ENCODE data around the gene EHMT2. TPM values are rescaled to one million over a fixed set of nuclear protein-coding genes. Genes with fewer than 3 reads are reported as not detected.

The EHMT2 gene
- total and polyA plus RNA-seq, 2 of the 4 experiments (the other 2 are of a cell fraction) = 38.0 to 51.2 TPM

DNA sequence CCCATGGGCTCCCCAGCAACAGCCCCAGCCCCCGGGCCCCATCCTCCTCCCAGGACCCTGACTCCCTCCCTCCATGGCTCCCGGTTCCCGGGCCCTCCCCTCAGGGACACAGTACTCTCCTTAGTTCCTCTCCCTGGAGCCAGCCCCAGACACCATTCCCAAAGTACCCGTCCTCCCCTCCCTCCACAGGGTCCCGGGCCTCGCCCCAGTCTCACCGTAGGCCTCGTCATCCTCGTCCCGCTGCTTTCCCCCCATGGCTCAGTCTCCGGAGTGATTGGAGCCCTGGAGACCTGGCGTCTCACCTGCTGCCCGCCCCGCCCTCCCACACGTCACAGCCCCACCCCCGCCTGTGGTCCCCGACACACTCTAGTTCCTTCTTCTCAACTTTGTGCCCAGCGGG, 18.8 kb downstream of the EHMT2 start, which contains the start of gene SLC44A4:
Gene SLC44A4 (minus strand): TSS at position 272 of the 400 bp plus-strand sequence. CDS start 17 bp downstream, at position 255.
- H2BK15ac ChIP-seq (ENCODE audit: low read depth, low read length) = no peak within 1 kb of the TSS
- WGBS, 2 experiments (ENCODE audit: extremely low coverage in 2 of 2, insufficient read length in 1 of 2) = no CpG with 5 or more reads among the region's 18 CpGs
- no peak within 1 kb of the TSS for H4K5ac ChIP-seq (ENCODE audit: low read depth, low read length)
- H2AFZ ChIP-seq (replicated peaks; ENCODE audit: low read length, poor library complexity) = peak within 1 kb of the TSS; percentile 17
- H3K4ac ChIP-seq (ENCODE audit: low read depth, low read length) = no peak within 1 kb of the TSS
- H3K27me3 ChIP-seq (ENCODE audit: control insufficient read depth, insufficient read depth, low read length) = no peaks in the 10 kb centered on the region
- no peak within 1 kb of the TSS for H4K8ac ChIP-seq (ENCODE audit: low read depth in 2 of 2, low read length in 2 of 2)
- no TSS peak for BruUV-seq (replicated peaks)
- dilution Hi-C loops (cut with HindIII; ENCODE audit: low sequenced_read_pairs, unreplicated experiment) (no loop called here), intact Hi-C loops (cut with micrococcal nuclease) (no loop called here), in situ Hi-C loops (cut with MboI; ENCODE audit: low sequenced_read_pairs) (no loop called here)
- H3K4me1 ChIP-seq (ENCODE audit: control insufficient read depth, insufficient read depth, low read length) = peaks cover 10% of the 10 kb centered on the region
- peaks cover 39% of the 10 kb centered on the region for H3K36me3 ChIP-seq (ENCODE audit: control insufficient read depth, insufficient read depth, low read length)
- no peaks in the 10 kb centered on the region for H3K9me3 ChIP-seq (ENCODE audit: control insufficient read depth, insufficient read depth, low read length)
- no peak within 1 kb of the TSS for H3K18ac ChIP-seq (ENCODE audit: low read depth, low read length)
- no peak within 1 kb of the TSS for H4K91ac ChIP-seq (ENCODE audit: insufficient read depth, low read depth, low read length)
- no peak within 1 kb of the TSS for H2BK20ac ChIP-seq (ENCODE audit: low read depth, low read length)
- H3K27ac ChIP-seq (ENCODE audit: insufficient read depth, low read length) = no peak within 1 kb of the TSS
- 0 out of 2 replicates have a peak, but pooled peaks cover 2% of the 10 kb centered on the region for H3K9me1 ChIP-seq (ENCODE audit: insufficient read depth, low read length)
- 0 out of 2 replicates have a peak, but pooled peaks cover 2% of the 10 kb centered on the region for H4K20me1 ChIP-seq (ENCODE audit: insufficient read depth, low read length)
- no peak for ATAC-seq (ENCODE audit: low read depth)
- no peak within 1 kb of the TSS for H3K14ac ChIP-seq (replicated peaks; ENCODE audit: low read depth, low read length)
- H3K4me3 ChIP-seq (ENCODE audit: insufficient read depth, low read depth, low read length) = no peak within 1 kb of the TSS
- no peak within 1 kb of the TSS for H2AK5ac ChIP-seq (ENCODE audit: low read depth, low read length)
- H3K9ac ChIP-seq (ENCODE audit: low read depth, low read length) = no peak within 1 kb of the TSS
- no peak within 1 kb of the TSS for H2BK5ac ChIP-seq (ENCODE audit: low read depth, low read length, poor library complexity, severe bottlenecking)
- H3K79me1 ChIP-seq (ENCODE audit: low read depth in 1 of 2, low read length in 2 of 2) = no peaks in the 10 kb centered on the region
- no peak for DNase-seq
- no peak within 1 kb of the TSS for H2AK9ac ChIP-seq (replicated peaks; ENCODE audit: low read depth, low read length, poor library complexity)
- TF ChIP-seq CHD1 (IDR thresholded peaks at IDR 0.05; ENCODE audit: low read depth, low read length) (no peak), POLR2A (IDR thresholded peaks at IDR 0.05; ENCODE audit: low read depth, low read length) (no peak), RAD21 (IDR thresholded peaks at IDR 0.05; ENCODE audit: low read length) (no peak), SMC3 (IDR thresholded peaks at IDR 0.05; ENCODE audit: low read depth, low read length) (no peak), RFX5 (IDR thresholded peaks at IDR 0.05; ENCODE audit: low read depth, low read length) (no peak), FOS (IDR thresholded peaks at IDR 0.05; ENCODE audit: low read depth, low read length) (no peak), MAZ (IDR thresholded peaks at IDR 0.05; ENCODE audit: borderline replicate concordance, low read depth, low read length) (no peak), MAFK (IDR thresholded peaks at IDR 0.05; ENCODE audit: low read depth, low read length) (no peak), CEBPB (IDR thresholded peaks at IDR 0.05; ENCODE audit: low read depth, low read length) (no peak), MXI1 (IDR thresholded peaks at IDR 0.05; ENCODE audit: borderline replicate concordance, low read depth, low read length) (no peak)
- TF ChIP-seq, protein P1, sequence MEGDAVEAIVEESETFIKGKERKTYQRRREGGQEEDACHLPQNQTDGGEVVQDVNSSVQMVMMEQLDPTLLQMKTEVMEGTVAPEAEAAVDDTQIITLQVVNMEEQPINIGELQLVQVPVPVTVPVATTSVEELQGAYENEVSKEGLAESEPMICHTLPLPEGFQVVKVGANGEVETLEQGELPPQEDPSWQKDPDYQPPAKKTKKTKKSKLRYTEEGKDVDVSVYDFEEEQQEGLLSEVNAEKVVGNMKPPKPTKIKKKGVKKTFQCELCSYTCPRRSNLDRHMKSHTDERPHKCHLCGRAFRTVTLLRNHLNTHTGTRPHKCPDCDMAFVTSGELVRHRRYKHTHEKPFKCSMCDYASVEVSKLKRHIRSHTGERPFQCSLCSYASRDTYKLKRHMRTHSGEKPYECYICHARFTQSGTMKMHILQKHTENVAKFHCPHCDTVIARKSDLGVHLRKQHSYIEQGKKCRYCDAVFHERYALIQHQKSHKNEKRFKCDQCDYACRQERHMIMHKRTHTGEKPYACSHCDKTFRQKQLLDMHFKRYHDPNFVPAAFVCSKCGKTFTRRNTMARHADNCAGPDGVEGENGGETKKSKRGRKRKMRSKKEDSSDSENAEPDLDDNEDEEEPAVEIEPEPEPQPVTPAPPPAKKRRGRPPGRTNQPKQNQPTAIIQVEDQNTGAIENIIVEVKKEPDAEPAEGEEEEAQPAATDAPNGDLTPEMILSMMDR (conservative IDR thresholded peaks at IDR 0.05; ENCODE audit: low read depth, low read length) = no peak
- TF ChIP-seq, protein P2, sequence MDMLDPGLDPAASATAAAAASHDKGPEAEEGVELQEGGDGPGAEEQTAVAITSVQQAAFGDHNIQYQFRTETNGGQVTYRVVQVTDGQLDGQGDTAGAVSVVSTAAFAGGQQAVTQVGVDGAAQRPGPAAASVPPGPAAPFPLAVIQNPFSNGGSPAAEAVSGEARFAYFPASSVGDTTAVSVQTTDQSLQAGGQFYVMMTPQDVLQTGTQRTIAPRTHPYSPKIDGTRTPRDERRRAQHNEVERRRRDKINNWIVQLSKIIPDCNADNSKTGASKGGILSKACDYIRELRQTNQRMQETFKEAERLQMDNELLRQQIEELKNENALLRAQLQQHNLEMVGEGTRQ (IDR thresholded peaks at IDR 0.05; ENCODE audit: low read depth, low read length) = no peak
- TF ChIP-seq, protein P3, sequence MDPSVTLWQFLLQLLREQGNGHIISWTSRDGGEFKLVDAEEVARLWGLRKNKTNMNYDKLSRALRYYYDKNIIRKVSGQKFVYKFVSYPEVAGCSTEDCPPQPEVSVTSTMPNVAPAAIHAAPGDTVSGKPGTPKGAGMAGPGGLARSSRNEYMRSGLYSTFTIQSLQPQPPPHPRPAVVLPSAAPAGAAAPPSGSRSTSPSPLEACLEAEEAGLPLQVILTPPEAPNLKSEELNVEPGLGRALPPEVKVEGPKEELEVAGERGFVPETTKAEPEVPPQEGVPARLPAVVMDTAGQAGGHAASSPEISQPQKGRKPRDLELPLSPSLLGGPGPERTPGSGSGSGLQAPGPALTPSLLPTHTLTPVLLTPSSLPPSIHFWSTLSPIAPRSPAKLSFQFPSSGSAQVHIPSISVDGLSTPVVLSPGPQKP (IDR thresholded peaks at IDR 0.05; ENCODE audit: borderline replicate concordance, low read depth, low read length) = no peak
- H2BK120ac ChIP-seq (ENCODE audit: low read depth, low read length) = no peak within 1 kb of the TSS
- ChIA-PET CTCF (no interaction called here), POLR2A (ENCODE audit: unreplicated experiment) (no interaction called here)
- no peak within 1 kb of the TSS for H3K4me2 ChIP-seq (ENCODE audit: low read depth, low read length)
- no peak within 1 kb of the TSS for H3K23ac ChIP-seq (ENCODE audit: low read depth, low read length)
- no peak within 1 kb of the TSS for H3K56ac ChIP-seq (ENCODE audit: extremely low read depth, insufficient read depth, low read length)
